Activated T-helper 1 cell treated with anti-CD3 and anti-CD28 coated beads, Interleukin-2, amount 50 U/mL, for 16 hours (primary cell): ENCODE results near the gene CXCL11.
"Not testable (repeated sequence)": the region's sequence is repeated elsewhere in the genome, so short reads cannot be mapped to it uniquely, and the experiment has no call there.

Experiments
- DNase-seq, 2 donors: peaks; one replicate each; pipeline ENCODE4 v3.0.0-alpha.2; 2020; ENCODE audit warnings: low read depth in 1 of 2, low spot score in 1 of 2

CXCL11 gene

DNA sequence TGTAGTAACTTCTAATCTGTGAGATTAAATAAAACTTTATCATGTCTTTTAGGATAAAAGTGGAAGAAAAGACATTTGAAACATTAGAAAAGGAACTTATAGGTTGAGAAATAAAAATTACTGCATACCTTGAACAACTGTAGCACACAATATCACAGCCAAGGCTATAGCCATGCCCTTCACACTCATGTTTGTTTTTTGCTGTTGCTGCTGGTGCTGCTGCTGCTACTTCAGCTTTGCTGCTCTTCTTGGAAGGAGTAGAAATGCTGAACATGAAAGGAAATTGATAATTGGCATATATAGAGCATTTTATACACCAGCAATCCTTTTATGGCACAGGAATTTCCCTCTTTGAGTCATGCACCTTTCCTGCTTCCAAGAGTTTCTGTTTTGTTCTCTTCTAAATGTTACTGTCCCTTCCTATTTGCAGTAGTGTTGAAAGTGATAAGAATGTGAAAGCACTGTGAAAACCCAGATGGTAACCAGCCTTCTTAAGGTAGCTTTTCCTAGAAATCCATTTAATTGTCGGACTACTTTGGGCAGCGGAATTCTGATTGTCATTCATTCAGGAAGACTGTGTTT lies at the start of gene CXCL11:
Gene CXCL11 (minus strand): TSS at position 272 of the 582 bp plus-strand sequence. CDS start 83 bp downstream, at position 189.
- DNase-seq = no peak

DNA sequence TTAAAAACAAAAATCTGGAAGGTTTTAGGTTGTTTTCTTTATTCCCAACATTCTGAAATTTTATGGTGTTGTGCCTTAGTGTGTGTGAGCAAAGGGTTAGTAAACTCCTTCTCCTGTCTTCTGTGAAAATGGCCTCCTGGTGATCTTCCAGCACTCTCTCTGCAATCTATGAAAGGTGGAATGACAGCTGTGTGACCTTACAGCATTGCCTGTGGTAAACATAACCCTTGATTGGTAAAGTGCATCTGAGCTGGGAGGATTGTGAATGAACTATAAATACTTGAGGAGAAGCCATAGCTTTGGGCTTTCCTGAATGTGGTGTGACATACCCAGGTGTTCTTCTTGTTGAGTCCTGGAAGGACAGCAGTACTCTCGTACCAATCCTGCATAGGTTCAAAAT lies 48.7 kb upstream of the CXCL11 start:
- no peak for DNase-seq

DNA sequence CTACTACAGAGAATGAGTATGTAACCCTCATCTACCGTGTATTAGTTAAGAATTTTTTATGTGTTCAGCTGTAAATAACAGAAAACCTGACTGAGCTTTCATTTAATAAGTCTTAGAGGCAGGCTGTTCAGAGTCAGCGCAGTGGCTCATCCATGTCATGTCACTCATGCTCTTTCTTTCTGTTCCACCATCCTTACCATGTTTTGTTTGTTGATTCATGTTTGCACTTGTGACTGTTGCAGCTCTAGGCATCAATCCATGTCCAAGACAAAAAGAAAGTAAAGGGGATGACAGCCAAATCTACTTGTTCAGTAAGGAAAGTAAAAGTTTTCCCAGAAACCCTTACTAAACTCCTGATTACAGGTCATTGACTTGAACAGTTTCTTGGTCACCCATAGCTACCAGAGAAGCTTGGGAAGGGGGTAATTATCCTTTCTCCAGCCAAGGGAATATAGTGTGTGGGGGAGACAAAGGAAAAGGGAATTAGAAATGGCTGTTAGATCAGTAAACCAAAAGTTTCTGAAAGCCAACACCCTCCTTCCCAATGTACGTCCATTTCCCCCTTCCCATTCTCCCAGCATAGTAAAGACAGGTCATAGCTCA lies 47.6 kb upstream of the CXCL11 start:
- no peak for DNase-seq

DNA sequence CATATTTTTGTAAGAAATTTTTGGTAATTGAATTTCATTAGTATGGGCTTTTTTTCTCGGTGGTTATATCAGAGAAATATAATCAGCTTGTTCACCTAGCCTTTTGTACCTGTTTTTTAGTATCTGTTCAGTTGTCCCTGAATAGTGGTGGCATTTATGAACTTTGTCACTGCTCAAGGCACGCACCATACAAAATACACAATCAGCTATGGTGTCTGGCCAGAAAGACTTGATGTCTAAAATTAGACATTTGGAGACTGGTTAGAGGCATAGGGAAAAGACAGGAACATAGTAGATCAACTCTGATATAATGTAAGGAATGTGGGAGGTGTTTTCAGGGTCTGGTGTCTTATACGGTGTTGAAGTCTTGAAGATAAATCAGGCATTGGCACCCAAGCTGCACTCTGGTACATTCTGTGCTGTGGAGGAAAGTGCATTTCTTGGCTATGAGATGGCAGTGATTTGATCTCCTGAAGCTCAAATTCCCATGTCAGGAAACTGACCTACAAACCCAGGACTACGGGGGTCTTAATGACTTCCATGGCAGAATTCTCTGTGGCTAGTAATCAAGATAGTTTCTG lies 42.3 kb upstream of the CXCL11 start:
- no peak for DNase-seq

DNA sequence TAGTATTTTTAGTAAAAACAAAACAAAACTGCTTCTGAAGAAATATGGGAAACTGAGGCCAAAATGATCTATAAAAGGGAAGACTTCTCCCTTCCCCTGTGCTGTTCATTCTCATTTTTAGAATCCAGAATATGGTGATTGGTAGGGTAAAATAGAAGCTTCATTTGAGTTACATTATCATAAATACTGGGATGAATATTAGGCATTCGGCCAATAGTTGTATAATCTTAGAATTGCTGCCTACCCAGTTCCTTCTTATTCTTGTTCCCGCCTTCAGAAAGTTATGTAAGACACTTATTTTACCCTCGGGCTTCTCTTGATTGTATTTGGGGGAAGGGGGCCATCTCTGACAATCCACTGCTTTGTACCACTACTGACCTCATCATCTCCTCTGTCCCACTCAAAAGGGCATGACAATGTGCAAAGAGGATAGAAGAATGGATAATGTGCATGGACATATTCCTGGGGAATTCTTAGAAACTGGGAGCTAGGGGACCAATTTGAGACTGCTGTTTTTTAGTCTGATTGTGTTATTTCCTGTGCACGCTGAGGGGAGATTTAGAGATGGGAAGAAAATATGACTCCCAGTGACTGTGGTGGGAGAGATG lies 39.2 kb upstream of the CXCL11 start:
- no peak for DNase-seq

DNA sequence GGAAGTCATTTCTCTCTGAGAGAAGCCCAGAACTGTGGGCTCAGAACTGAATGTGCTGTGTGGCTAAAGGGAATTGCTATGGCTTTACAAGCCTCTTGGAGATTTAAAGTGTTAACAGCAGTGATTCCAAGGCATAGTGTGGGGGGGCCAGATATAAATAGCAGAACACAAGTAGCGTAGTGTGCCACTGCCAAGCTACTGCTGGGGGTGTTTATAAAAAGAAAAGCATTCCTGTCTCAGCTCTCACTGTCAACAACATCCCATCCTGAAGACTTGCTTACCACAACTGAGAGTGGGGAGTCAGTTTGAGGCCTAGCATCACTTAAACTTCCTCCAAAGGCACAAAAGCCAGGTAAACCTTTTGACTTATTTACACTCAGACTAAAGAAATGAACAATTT lies 38.6 kb upstream of the CXCL11 start, which contains the start of gene ART3:
Gene ART3 (plus strand): TSS at position 242 of the 400 bp plus-strand sequence. CDS start 1,181 bp downstream, outside the sequence.
- DNase-seq = no peak

DNA sequence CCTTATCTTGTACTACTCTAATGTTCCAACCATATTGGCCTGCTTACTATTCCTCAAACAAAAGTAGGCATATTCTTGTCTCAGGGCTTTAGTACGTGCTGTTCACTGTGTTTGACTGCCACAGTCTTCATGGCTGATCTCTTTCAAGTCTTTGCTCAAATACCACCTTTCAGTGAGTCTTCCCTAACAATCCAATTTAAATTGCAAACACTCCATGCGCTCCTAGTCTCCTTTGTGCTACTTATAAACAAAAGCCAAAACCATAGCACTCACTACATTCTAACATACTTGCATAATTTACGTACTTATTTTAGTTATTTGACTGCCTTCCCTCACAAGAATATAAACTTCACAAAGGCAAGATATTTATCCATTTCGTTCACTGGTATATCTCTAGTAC lies 36.9 kb upstream of the CXCL11 start:
- DNase-seq = no peak

DNA sequence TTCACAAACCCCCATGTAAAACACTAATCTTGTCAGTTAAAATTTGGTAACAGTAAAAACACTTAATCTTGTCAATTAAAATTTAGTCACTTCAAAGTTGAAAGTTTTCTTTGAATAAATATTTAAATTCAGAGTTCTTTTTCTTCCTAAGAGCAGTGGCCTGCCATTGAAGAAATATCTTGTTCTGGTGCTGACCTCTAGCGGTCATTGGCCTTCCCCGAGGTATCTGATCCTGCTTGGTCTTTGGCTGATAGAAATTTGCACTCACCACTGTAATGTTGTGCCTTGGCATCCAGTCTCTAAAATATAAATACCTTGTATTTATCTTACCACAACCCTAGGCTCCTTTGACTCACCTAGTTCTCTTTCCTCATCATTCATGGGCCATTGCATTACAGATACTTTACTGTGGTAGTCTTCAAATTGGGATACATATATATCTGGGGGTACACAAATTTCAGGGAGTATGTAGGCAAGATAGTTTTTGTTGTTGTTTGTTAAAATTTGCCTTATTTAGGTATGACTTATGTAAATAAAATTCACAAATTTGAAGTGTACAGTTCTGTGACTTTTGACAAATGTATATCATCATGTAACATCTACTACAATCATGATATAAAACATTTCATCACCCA lies 31.9 kb upstream of the CXCL11 start:
- DNase-seq = peak; percentile 28 to 48

DNA sequence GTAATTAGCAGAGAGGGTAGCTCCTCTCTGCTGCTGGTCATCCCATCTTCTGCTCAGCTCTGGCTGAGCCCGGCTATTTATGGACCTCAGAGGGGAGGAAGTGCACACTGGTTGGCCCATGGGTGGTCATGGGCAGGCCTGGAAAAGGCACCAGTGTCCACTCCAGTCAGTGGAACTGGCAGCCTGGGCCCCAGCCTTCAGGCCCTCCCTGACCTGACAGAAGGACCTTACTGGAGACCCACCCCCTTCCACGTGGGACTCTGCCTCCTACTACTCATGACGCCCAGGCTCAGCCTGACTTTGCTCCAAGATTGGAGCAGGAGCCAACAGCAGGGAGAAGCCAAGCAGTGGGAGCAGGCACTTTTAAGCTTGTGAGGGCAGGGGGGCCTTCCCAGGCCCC lies 30.7 kb upstream of the CXCL11 start:
- no peak for DNase-seq

DNA sequence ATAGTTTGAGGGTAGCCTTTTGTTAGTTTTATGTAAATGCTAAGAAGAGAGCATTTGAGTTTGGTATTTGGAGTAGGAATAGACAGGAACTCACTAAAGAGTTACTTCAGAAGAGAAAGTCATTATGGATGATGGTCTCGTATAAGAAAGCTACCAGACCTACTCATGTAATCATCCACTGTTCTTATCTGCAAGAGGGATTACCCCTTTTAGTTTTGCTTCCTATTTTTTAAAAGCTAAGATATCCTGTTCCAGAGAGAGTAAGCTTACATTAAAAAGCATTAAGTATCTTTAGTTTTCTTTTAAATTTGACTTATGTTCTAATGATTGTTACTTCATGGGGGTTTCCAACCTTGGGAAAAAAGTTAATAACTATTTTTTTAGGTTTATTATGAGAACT lies 26.1 kb upstream of the CXCL11 start:
- no peak for DNase-seq

DNA sequence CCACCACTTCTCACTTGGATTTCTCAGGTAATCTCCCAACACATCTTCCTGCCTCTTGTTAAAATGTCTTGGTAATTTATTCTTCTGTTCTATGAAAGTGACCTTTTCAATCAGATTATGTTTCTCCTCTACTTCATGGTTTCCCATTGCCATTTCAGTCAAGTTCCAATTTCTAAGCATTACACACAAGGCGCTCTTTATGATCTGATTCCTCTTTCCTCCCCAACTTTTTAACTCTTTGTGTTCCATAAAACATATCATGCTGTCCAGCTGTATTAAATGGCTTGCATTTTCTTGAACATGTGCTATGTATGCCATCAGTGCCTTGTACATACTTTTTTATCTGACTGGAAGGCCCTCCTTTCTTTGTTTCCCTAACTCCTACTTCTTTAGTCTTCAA lies 25.6 kb upstream of the CXCL11 start:
- DNase-seq = no peak

DNA sequence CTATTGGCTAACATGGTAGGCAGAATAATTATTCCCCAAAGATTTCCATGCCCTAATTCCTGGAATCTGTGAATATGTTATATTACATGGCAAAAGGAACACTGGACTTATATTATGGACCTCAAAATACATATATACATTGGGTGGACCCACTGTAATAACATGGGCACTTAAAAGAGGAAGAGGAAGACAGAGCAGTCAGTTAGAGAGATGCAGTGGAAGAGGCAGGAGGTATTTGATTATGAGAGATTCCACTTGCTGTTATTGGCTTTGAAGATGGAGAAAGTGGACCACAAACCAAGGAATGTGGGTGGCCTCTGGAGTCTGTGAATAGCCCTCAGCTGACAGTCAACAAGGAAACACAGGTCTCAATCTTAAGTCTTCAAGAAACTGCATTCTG lies 24.6 kb upstream of the CXCL11 start:
- DNase-seq = no peak

DNA sequence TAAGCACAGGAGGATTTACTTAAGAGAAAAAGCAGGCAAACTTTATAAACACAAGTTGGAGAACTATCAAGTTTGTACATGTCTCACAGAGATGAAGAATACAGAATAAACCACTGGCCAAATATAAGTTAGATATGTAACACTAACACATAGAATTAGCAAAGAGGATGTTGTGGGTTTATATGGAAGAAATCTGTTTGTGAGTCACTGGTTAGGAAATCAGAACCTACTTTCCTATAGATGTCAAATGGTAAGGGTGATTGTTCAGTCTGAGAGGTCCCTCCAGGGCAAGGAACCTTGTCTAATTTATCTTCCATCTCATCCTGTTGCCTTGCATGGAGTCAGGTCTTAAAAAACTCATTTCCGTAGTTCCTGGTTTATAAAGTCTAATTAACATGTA lies 23.9 kb upstream of the CXCL11 start:
- DNase-seq = no peak

DNA sequence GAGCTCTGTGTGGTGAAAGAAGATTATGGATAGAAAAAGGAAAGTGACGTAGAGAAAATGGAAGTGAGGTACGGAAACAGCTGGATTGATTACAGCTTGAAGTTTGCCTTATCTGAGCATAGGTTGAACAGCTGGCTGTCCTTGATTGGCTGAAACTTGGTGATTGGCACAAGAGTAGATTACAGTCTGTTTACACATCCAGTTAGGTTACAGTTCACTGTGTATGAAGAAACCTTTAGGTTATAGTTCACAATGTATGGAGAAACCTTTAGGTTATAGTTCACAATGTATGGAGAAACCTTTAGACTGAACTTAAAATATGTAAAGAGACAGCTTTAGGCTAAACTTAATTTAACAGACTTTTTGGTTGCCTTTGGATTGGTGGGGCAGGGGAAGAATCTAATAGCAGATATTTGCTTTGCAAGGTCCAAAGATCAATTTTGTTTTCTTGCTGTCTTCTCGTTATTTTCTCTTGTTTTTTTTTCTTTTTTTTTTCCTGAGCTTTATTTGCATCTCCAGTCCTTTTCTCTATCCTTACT lies 23.1 kb upstream of the CXCL11 start:
- no peak for DNase-seq

DNA sequence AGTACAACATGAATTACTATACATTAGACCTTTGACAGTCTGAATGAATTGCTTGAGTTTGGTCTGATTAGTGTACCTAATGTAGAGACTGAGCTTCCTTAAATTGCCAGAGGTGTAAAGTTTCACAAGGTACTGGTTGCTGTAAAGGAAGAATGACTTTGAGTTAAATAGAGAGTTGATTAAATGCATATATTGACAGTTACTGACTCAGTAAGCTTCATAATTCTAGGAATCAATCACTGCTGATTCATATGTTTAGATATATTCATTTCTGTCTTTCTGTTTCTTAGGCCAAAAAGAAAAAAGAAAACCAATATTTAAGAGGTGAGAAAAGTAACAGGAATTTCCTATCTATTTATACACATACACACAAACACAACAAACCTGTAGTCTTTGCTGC lies 22.4 kb upstream of the CXCL11 start:
- no peak for DNase-seq

DNA sequence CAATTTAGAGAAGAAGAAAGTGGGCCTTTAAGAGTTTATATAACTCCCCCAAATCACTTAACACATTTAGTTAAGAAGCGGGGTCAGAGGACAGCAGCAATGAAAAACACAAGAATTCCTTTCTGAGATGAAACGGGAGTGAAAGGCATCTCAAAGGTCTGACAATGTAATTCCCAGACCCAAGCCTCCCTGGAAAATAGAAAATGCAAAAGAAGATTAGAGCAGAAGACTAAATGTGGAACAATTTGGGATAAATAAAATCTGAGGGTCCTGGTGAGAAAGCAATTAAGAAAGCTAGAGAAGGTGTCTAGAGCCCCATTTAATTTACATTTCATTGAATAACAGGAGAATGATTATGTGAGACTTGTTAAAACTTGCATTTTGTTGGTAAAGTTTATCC lies 19.6 kb upstream of the CXCL11 start:
- no peak for DNase-seq

DNA sequence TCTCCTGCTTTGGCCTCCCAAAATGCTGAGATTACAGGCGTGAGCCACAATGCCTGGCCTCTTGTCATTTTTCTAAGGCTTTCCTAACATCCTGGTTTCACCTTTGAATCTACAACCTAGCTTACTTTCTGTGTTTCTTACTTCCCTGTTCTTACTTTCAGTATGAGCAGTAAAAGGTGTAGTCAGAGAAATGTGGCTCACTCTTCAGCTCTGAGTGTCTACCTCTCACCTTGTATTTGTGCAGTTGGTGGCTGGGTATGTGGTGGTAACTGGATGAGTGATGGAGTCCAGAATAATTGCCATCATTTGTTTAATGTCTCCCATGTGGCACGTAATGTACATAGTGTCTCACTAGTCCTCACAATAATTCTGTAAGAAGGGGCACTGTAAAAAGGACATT lies 19.1 kb upstream of the CXCL11 start:
- DNase-seq = no peak

DNA sequence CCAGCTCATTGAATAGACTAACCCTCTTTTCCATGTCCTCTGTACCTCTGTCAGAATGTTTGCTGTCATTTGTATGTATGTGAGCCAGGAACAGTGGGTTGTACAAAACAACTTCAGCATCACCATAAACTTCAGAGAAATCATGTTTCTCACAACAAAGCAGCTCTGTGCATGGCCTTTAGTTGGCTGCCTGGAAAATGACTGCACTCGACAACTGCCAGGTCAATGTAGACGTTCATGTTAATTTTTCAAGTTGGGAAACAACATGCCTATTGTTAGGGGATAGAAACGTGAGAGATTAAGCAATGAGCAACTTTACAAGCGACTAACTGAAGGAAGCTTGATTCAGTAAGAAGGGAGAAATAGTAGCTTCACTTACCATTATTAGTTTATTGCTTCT lies 17.9 kb upstream of the CXCL11 start:
- no peak for DNase-seq

DNA sequence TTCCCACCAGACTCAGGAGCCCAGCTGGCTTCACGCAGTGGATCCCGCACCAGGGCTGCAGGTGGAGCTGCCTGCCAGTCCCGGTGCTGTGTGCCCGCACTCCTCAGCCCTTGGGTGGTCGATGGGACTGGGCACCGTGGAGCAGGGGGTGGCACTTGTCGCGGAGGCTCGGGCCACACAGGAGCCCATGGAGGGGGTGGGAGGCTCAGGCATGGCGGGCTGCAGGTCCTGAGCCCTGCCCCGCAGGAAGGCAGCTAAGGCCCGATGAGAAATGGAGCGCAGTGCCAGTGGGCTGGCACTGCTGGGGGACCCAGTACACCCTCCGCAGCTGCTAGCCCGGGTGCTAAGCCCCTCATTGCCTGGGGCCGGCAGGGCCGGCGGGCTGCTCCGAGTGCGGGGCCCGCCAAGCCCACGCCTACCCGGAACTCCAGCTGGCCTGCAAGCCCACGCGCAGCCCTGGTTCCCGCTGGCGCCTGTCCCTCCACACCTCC lies 14.7 kb upstream of the CXCL11 start:
- DNase-seq = not testable (repeated sequence)

DNA sequence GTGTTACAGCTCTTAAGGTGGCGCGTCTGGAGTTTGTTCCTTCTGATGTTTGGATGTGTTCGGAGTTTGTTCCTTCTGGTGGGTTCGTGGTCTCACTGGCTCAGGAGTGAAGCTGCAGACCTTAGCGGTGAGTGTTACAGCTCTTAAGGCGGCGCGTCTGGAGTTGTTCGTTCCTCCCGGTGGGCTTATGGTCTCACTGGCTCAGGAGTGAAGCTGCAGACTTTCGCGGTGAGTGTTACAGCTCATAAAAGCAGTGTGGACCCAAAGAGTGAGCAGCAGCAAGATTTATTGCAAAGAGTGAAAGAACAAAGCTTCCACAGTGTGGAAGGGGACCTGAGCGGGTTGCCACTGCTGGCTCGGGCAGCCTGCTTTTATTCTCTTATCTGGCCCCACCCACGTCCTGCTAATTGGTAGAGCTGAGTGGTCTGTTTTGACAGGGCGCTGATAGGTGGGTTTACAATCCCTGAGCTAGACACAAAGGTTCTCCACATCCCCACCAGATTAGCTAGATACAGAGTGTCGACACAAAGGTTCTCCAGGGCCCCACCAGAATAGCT lies 14.1 kb upstream of the CXCL11 start:
- not testable (repeated sequence) for DNase-seq

DNA sequence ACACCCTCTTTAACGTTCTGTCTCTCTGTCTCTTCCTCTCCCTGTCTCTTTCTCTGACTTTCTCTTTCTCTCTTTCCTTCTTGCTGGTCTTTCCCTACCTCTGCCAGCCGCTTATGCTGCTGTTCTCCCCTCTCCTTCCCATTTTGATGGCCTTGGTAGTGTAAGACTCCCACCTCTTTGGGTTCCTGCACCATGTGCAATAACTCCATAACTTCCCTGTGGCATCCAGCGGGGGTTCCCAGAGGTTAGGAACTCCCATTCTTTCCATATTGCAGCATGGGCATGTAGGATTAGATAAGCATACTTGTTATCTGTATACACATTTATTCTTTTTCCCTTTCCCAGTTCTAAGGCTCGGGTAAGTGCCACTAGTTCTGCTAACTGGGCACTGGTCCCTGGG lies 8.8 kb upstream of the CXCL11 start:
- DNase-seq = not testable (repeated sequence)
